ENCODE results near the gene RIPOR2.
"Not testable (repeated sequence)": the region's sequence is repeated elsewhere in the genome, so short reads cannot be mapped to it uniquely, and the experiment has no call there.

RIPOR2 gene

GRCh38 chr6:24927277-24927955, 8.3 kb downstream of the RIPOR2 start:
- Histone ChIP-seq H3K27me3 (replicated peaks; ENCODE audit: control insufficient read depth, insufficient read depth, low read length, poor library complexity, severe bottlenecking) (no peaks in the 10 kb centered on the region), H3K9me3 (ENCODE audit: control insufficient read depth, low read length) (no peaks in the 10 kb centered on the region), H3K27ac (ENCODE audit: insufficient read depth, low read length, poor library complexity, severe bottlenecking) (peak overlapping the region; percentile 80), H3K36me3 (ENCODE audit: control insufficient read depth, insufficient read depth, low read length) (peaks cover 11% of the 10 kb centered on the region), H3K4me3 (ENCODE audit: insufficient read depth, low read depth, low read length, poor library complexity, severe bottlenecking) (peak overlapping the region; percentile 12), H3K4me1 (ENCODE audit: control insufficient read depth, insufficient read depth, low read length, poor library complexity, severe bottlenecking) (peaks cover 75% of the 10 kb centered on the region)
- no peak for DNase-seq

GRCh38 chr6:24926647-24927046, 9.1 kb downstream of the RIPOR2 start:
- not testable (repeated sequence) for H3K27me3 ChIP-seq (replicated peaks; ENCODE audit: control insufficient read depth, insufficient read depth, low read length, poor library complexity, severe bottlenecking); DNase-seq; H3K9me3 ChIP-seq (ENCODE audit: control insufficient read depth, low read length)
- Histone ChIP-seq H3K27ac (ENCODE audit: insufficient read depth, low read length, poor library complexity, severe bottlenecking) (peak overlapping the region; percentile 55), H3K36me3 (ENCODE audit: control insufficient read depth, insufficient read depth, low read length) (peaks cover 11% of the 10 kb centered on the region), H3K4me1 (ENCODE audit: control insufficient read depth, insufficient read depth, low read length, poor library complexity, severe bottlenecking) (peaks cover 72% of the 10 kb centered on the region), H3K4me3 (ENCODE audit: insufficient read depth, low read depth, low read length, poor library complexity, severe bottlenecking) (peak overlapping the region; percentile 18)

GRCh38 chr6:24926192-24926591, 9.6 kb downstream of the RIPOR2 start:
- Histone ChIP-seq H3K4me1 (ENCODE audit: control insufficient read depth, insufficient read depth, low read length, poor library complexity, severe bottlenecking) (peaks cover 72% of the 10 kb centered on the region), H3K4me3 (ENCODE audit: insufficient read depth, low read depth, low read length, poor library complexity, severe bottlenecking) (peak overlapping the region; percentile 18), H3K36me3 (ENCODE audit: control insufficient read depth, insufficient read depth, low read length) (peaks cover 11% of the 10 kb centered on the region)

GRCh38 chr6:24925661-24926060, 10.1 kb downstream of the RIPOR2 start:
- H3K27ac ChIP-seq (ENCODE audit: insufficient read depth, low read length, poor library complexity, severe bottlenecking): peak overlapping the region; percentile 55
- H3K4me3 ChIP-seq (ENCODE audit: insufficient read depth, low read depth, low read length, poor library complexity, severe bottlenecking): peak overlapping the region; percentile 18
- peaks cover 76% of the 10 kb centered on the region for H3K4me1 ChIP-seq (ENCODE audit: control insufficient read depth, insufficient read depth, low read length, poor library complexity, severe bottlenecking)

More at GRCh38 chr6:24926192-24926591, 9.6 kb downstream of the RIPOR2 start:
- Histone ChIP-seq H3K9me3 (ENCODE audit: control insufficient read depth, low read length) (no peaks in the 10 kb centered on the region), H3K27me3 (replicated peaks; ENCODE audit: control insufficient read depth, insufficient read depth, low read length, poor library complexity, severe bottlenecking) (no peaks in the 10 kb centered on the region), H3K27ac (ENCODE audit: insufficient read depth, low read length, poor library complexity, severe bottlenecking) (peak overlapping the region; percentile 55)
- no peak for DNase-seq

GRCh38 chr6:24924580-24925356, 11.0 kb downstream of the RIPOR2 start:
- Histone ChIP-seq H3K27me3 (replicated peaks; ENCODE audit: control insufficient read depth, insufficient read depth, low read length, poor library complexity, severe bottlenecking) (no peaks in the 10 kb centered on the region), H3K4me3 (ENCODE audit: insufficient read depth, low read depth, low read length, poor library complexity, severe bottlenecking) (peak overlapping the region; percentile 16), H3K27ac (ENCODE audit: insufficient read depth, low read length, poor library complexity, severe bottlenecking) (peak overlapping the region; percentile 40), H3K9me3 (ENCODE audit: control insufficient read depth, low read length) (no peaks in the 10 kb centered on the region), H3K36me3 (ENCODE audit: control insufficient read depth, insufficient read depth, low read length) (peaks cover 5% of the 10 kb centered on the region), H3K4me1 (ENCODE audit: control insufficient read depth, insufficient read depth, low read length, poor library complexity, severe bottlenecking) (peaks cover 75% of the 10 kb centered on the region)
- DNase-seq: no peak

More at GRCh38 chr6:24925661-24926060, 10.1 kb downstream of the RIPOR2 start:
- DNase-seq: no peak
- Histone ChIP-seq H3K9me3 (ENCODE audit: control insufficient read depth, low read length) (no peaks in the 10 kb centered on the region), H3K27me3 (replicated peaks; ENCODE audit: control insufficient read depth, insufficient read depth, low read length, poor library complexity, severe bottlenecking) (no peaks in the 10 kb centered on the region), H3K36me3 (ENCODE audit: control insufficient read depth, insufficient read depth, low read length) (peaks cover 9% of the 10 kb centered on the region)

GRCh38 chr6:24923885-24924401, 11.8 kb downstream of the RIPOR2 start:
- Histone ChIP-seq H3K27me3 (replicated peaks; ENCODE audit: control insufficient read depth, insufficient read depth, low read length, poor library complexity, severe bottlenecking) (no peaks in the 10 kb centered on the region), H3K9me3 (ENCODE audit: control insufficient read depth, low read length) (no peaks in the 10 kb centered on the region), H3K4me1 (ENCODE audit: control insufficient read depth, insufficient read depth, low read length, poor library complexity, severe bottlenecking) (peaks cover 77% of the 10 kb centered on the region), H3K36me3 (ENCODE audit: control insufficient read depth, insufficient read depth, low read length) (peaks cover 5% of the 10 kb centered on the region), H3K27ac (ENCODE audit: insufficient read depth, low read length, poor library complexity, severe bottlenecking) (peak overlapping the region; percentile 40), H3K4me3 (ENCODE audit: insufficient read depth, low read depth, low read length, poor library complexity, severe bottlenecking) (peak overlapping the region; percentile 16)
- DNase-seq: no peak

GRCh38 chr6:24922814-24923213, 12.9 kb downstream of the RIPOR2 start:
- Histone ChIP-seq H3K27ac (ENCODE audit: insufficient read depth, low read length, poor library complexity, severe bottlenecking) (no peak overlapping the region), H3K4me1 (ENCODE audit: control insufficient read depth, insufficient read depth, low read length, poor library complexity, severe bottlenecking) (peaks cover 77% of the 10 kb centered on the region), H3K27me3 (replicated peaks; ENCODE audit: control insufficient read depth, insufficient read depth, low read length, poor library complexity, severe bottlenecking) (no peaks in the 10 kb centered on the region), H3K36me3 (ENCODE audit: control insufficient read depth, insufficient read depth, low read length) (peaks cover 3% of the 10 kb centered on the region), H3K4me3 (ENCODE audit: insufficient read depth, low read depth, low read length, poor library complexity, severe bottlenecking) (no peak overlapping the region), H3K9me3 (ENCODE audit: control insufficient read depth, low read length) (no peaks in the 10 kb centered on the region)
- no peak for DNase-seq

- Histone ChIP-seq H3K27ac (ENCODE audit: insufficient read depth, low read length, poor library complexity, severe bottlenecking) (peak overlapping the region; percentile 31), H3K9me3 (ENCODE audit: control insufficient read depth, low read length) (no peaks in the 10 kb centered on the region), H3K36me3 (ENCODE audit: control insufficient read depth, insufficient read depth, low read length) (peaks cover 7% of the 10 kb centered on the region), H3K4me3 (ENCODE audit: insufficient read depth, low read depth, low read length, poor library complexity, severe bottlenecking) (no peak overlapping the region), H3K4me1 (ENCODE audit: control insufficient read depth, insufficient read depth, low read length, poor library complexity, severe bottlenecking) (peaks cover 76% of the 10 kb centered on the region), H3K27me3 (replicated peaks; ENCODE audit: control insufficient read depth, insufficient read depth, low read length, poor library complexity, severe bottlenecking) (no peaks in the 10 kb centered on the region)
- no peak for DNase-seq
Measured at GRCh38 chr6:24922170-24922569, 13.6 kb downstream of the RIPOR2 start.

- H3K27ac ChIP-seq (ENCODE audit: insufficient read depth, low read length, poor library complexity, severe bottlenecking): peak overlapping the region; percentile 39
- H3K36me3 ChIP-seq (ENCODE audit: control insufficient read depth, insufficient read depth, low read length): peaks cover 20% of the 10 kb centered on the region
- H3K9me3 ChIP-seq (ENCODE audit: control insufficient read depth, low read length): no peaks in the 10 kb centered on the region
- H3K4me1 ChIP-seq (ENCODE audit: control insufficient read depth, insufficient read depth, low read length, poor library complexity, severe bottlenecking): peaks cover 81% of the 10 kb centered on the region
- H3K27me3 ChIP-seq (replicated peaks; ENCODE audit: control insufficient read depth, insufficient read depth, low read length, poor library complexity, severe bottlenecking): no peaks in the 10 kb centered on the region
- peak overlapping the region; percentile 32 for H3K4me3 ChIP-seq (ENCODE audit: insufficient read depth, low read depth, low read length, poor library complexity, severe bottlenecking)
- DNase-seq: no peak
Measured at GRCh38 chr6:24920136-24920535, 15.6 kb downstream of the RIPOR2 start.

Measured in effector memory CD4-positive, alpha-beta T cell (primary cell).